GM18507 (cell line): Measurements from ENCODE around the gene SLC22A23.

Source experiments
- DNase-seq: peaks from one replicate; pipeline ENCODE4 v3.0.0; 2011; ENCODE audit warnings: low read depth; ENCODE audit not compliant: insufficient read length; ENCODE audit errors: extremely low spot score
- FAIRE-seq: peaks from 2 replicates; lab custom pipeline; 2011; peaks lifted over from hg19 to GRCh38; lab: Jason Lieb, UNC

SLC22A23 gene

DNA sequence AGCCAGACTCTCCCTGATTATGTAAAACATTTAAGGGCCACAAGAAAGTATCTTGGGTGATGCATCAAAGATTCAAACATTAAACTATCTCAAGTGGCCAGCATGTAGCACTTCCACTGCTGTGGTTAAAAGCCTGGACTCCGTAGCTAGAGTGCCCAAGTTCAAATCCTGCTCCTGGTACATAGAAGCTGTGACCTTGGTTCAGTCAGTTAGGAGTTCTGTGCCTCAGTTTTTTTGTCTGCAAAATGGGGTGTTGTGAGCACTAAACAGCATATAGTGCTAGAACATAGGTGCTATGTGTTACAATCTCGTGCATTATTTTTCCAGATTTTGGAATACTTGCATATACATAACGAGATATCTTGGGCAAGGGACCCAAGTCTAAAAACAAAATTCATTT is 129.4 kb downstream of the SLC22A23 start:
- FAIRE-seq (no peak), DNase-seq (no peak)

DNA sequence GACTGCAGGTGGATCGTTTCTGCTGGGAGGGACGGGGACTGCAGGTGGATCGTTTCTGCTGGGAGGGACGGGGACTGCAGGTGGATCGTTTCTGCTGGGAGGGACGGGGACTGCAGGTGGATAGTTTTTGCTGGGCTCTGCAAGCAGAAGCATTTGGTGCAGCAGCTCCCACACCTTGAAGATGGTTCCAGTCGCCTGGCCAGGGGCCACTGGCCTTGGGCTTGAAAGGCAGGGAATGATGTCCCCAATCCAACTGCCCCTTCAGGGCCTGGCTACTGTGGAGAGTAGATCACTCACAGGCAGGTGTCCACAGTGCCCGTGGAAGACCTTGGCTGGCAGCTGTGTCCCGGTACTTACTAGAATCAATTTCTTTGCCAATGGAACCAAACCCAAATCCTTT is 129.9 kb downstream of the SLC22A23 start:
- DNase-seq (no peak), FAIRE-seq (no peak)

DNA sequence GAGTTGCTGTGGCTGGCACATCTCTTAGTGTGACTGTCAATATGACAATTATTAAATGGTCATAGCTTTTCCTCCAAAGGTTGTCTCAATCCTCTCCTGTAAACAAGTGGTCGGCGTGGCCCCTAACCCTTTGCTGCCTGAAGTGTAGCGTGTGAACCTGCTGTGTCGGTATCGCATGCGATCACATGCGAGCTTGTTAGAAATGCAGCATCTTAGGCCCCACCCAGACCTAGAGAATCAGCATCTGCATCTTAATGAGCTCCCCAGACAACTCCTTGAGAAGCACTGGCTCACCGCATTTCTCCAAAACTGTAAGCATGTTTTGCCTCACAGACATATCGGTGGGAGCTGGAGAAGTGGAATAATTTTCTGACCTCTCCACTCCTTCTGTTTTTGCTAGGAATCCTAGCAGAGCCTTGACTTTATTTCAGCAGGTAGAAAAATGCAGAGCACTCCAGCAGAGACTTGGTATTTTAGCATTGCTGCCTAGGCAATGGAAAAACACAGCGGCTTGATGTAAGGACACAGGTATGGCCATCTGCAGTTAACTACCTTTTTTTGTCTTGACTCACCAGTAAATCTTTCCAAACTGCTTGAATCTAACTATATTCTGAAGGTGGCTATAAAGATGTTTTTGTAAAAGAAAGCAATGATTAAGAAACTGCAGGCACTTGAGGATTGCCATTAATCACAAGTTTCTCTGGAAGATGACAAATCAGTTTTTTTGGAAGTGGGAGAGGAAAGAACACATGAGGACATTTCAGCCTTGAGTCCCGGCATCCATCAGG is 130.5 kb downstream of the SLC22A23 start:
- DNase-seq: no peak
- no peak for FAIRE-seq

DNA sequence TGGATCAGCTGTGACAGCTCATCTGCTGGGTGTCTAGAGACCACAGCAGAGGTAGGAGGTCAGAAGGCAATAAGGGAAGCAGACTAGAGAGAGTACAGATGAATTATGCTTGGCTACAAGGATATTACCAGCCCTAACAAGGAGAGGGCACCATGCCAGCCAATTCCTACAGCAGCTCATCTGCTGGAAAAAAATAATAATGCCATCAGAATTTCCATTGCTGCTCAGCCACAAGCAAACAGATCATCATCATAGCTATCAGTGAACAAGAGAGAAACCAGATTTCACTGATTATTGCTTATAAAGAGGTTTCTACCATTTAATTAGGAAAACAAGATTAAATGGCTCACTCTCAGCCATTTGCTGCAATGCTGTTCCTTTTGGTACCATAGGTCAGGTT is 131.6 kb downstream of the SLC22A23 start:
- DNase-seq (no peak), FAIRE-seq (no peak)

DNA sequence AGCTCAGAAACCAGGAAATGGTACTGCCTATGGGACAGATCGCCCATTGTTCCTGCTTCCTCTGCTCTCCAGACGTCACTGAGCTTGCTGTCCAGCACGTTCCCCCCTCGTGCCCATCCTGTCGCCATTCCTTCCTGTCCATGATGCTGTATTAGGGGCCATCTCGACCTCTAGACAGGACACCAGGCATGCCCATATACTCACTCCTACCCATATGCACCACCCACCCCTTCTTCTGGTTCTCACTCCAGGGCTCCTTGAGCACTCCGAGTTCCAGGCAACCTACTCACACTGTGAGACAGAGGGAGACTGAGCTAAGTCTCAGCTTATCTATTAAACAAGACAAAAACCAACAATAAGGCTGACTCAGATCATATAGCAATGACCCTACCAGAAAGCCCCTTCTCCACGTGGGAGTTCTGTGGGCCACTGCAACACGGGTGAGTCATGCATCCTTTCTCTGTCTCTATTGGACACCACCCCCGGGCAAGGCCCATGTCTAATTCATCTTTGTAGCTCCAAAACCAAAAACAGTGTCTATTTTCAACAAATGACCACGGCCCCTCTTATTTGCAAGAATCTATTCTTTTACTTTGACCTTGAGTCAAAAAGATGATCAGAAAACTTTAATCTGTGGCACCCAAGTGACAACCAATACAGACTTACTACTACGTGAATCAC is 132.4 kb downstream of the SLC22A23 start:
- FAIRE-seq (no peak), DNase-seq (no peak)

DNA sequence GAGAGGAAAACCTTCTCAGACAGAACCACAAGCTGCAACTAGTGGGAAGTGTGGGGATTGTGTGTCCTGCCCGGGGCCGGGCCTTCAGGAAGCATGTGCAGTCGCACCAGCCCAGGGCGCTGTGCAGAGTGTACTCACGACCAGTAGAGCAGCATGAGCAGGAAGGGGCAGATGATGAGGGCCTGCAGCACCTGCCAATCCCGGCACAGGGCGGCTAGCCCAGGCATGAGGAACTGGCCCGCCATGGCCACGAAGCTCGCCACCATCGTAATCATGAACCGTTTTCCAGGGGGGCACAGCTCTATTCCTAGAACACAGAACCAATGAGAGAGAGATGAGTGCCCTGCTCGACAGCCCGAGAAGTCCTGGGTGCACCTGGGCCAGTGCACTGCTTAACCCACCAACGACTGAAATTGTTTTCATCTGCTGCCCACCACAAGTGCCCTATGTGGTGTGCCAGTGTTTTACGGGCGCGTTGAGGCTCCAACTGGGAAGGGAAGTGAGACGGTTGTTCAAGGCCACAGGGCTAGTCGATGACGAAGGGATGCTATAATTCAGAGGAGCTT is 133.1 kb downstream of the SLC22A23 start:
- DNase-seq: no peak
- FAIRE-seq: no peak

DNA sequence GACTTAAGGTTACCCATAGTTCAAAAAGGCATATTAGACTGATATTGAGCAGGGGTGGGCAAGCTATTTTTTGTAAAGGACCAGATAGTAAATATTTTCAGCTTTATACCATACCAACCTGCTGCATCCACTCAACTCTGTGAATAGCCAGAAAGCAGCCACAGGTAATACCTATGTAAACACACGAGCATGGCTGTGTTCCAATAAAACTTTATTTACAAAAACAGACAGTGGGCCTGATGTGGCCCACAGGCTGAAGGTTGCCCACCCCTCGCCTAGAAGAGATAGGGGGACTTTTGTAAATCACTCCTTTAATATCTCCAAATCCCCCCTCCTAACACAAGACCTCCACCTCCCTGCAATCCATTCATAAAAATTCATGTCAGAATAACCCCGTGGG is 133.7 kb downstream of the SLC22A23 start:
- DNase-seq: no peak
- no peak for FAIRE-seq

DNA sequence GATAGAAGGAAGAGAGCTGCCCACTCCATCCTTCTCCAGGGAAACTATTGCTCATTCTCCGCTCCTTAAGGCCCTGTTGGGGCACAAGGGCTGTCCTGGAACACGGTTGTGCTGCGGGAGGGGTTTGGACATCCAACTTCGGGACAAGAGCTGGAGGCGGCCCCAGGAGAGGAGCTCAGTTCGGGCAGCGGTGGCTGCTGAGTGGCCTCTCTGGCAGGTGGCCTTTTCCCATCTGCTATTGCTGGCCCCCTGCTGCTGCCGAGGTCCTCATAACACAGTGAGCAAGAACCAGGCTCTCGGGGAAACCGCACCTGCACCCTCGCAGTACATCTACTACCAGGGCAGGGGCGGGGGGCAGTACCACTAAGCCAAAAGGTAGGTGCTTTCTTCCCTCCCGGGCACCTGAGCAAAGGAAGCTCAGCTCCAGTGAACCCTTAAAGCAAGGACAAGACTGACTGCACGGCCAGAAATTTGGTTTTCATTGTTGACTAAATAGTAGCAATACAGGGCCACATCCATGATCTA is 134.4 kb downstream of the SLC22A23 start:
- DNase-seq (no peak), FAIRE-seq (no peak)

DNA sequence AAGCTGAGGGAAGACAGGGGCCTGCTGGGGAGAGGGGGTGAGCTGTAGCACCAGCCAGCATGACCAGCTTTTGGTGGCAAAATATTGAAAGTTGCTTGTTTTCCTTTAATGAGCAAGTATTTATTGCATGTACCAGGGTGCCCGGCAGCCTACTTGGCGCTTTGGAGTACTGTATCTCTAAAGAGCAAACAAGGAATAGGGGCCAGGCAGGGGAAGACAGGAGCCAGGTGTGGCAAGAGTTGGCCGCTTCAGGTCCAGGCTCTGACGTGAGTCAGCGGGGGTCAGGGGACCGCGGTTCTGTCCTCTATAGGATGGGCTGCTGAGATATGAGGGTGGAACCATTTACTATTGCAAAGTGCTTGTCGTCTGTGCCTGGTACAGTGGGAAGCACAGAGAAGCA is 135.0 kb downstream of the SLC22A23 start:
- FAIRE-seq: no peak
- DNase-seq: no peak

DNA sequence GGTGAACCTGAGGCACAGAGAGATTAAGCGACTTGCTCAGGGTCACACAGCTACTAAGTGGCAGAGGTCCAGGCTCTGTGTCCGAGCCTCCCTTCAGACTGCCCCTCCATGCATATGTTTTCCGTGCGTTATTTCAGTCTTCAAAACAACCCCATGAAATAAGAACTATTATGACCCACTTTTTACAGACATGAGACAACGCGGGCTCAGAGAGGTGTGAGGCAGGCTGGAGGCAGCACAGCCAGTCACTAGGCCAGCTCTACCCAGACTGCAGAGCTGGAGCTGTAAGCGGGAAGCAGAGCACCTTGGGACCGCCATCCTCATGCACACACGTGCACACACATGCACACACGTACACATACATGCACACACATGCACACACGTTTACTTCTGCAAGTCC is 135.8 kb downstream of the SLC22A23 start:
- no peak for FAIRE-seq
- DNase-seq: no peak

DNA sequence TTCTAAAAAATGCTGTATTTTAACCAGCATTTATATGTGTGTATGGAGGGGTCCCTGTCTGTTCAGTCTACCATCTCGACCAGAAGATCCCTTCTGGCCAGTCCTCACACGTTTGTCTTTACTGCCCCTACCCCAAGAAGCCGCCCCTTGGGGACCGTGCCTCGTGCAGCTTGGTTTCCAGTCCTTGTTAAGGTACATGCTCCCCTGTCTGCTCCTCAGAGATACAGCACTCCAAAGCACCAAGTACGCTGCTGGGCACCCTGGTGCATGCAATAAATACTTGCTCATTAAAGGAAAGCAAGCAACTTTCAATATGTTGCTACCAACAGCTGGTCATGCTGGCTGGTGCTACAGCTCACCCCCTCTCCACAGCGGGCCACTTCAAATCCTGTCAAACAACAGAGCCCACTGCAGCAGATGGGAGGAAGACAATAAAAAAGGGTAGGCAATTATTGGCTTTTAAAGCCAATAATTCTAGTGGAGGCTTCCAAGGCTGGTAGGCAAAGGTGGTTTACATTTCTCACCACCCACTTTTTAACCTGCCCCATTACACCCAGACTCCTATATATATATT is 136.5 kb downstream of the SLC22A23 start:
- no peak for FAIRE-seq
- DNase-seq: no peak

DNA sequence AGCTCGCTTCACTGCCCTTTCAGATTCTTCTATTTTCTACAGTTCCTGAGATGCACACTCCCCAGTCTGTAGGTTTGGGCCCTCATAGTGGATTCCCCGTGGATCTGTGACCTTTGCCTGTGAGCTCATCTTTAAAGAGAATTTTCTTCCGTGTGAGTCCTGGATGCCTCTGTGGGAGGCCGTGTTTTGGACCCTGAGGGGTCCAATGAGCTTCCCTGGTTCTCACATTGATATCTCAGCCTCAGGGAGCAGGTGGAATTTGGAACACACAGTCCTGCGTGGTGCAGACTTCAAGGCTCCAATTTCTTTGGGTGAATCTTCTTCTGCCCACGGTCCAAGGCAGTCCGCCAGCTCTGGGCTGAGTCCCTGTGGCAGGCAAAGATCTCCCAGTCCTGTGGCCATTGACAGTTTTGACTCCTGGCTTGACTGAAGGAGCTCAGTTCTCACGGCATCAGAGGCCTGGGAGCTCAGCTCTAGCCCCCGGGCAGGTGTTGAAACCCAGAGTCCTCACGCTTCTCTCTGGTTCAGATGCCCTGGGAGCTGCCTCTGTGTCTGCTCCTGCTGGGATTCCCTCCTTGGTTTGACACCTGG is 137.1 kb downstream of the SLC22A23 start:
- DNase-seq: no peak
- no peak for FAIRE-seq

DNA sequence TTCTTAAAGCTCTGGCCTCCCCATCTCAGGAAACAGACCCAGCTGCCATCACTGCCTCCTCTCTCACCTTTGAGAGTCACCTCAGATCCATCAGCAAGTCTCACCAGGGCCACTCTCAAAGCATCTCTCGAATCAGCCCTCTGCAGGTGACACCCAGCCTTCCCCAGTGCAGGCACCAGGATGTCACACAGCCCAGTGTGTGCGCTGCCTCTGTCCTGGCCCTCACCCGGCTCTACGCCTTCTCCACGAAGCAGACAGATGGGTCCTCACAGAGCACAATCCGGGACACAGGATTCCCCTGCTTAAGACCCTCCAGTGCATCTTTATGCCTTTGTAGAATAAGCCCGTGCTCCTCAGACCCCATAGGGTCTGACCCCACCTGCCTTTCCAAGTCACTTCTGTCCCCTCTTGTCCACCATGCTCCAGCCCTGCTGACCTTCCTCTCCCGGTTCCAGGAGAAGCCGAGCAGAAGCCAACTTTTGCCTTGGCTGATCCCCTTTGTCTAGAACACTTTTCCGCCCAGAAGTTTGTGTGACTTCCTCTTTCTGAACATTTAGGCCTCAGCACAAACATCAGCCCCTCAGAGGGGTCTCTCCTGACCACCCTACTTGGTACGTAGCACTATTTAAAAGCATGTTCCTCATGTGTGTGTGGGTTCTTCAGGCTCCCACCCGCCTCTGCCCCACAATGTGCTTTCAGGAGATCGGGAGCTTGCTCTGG is 137.9 kb downstream of the SLC22A23 start:
- DNase-seq: no peak
- FAIRE-seq: no peak

DNA sequence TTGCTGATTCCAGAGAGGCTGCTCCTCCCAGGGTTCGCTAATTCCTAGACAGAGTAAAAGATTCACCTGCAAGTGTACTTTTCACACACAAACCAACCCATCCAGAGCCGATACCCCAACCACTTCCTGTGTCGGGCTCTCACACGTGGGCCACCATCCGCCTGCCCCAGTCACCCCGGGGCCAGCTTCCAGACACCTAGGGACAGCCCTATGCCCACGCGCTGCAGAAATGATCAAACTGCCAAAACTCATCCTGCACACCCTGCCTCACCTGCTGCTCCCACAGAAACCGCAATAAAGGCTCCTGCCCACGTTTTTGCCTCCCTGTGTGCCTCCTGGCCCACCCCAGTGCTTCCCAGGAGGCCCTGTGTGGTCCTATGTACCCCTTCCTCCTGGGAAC is 138.6 kb downstream of the SLC22A23 start:
- FAIRE-seq: no peak
- DNase-seq: no peak

DNA sequence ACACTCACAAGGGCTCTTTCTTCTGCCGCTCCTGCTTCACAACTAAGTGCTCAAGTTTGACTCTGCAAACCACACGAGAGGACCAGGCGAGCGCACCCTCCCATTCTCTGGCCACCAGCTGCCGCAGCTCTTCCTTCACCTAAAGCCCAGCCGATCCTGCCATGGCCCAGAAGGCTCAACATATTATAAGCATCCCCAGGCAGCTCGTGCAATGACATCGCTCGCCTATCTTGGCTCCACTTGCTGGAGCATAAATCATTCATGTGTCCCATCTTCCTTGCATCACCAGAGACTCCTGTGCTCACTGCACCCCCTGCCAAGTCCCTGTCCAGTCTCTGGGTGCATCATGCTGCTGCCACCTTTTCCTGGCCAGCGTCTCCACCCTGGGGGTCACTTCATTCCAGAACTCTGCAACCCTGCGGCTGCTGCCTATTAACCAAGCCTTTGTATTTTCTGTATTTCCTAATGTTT is 139.1 kb downstream of the SLC22A23 start:
- DNase-seq: no peak
- no peak for FAIRE-seq

DNA sequence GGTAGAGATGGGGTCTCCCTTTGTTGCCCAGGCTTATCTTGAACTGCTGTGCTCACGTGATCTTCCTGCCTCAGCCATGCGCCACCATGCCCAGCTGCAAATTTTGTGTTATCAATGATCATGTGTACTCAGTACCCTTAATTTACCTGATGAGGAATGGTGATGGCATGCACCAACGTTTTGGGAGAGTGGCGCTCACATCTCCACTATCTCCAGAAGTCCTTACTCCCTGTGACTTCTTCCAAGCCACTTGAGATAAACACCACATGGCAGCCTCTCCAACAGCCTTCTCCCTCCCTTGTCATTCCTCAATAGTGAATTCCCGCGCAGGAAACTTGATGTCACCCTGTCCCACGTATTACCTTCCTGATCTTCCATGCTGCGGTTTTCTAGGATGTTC is 140.0 kb downstream of the SLC22A23 start:
- no peak for FAIRE-seq

DNA sequence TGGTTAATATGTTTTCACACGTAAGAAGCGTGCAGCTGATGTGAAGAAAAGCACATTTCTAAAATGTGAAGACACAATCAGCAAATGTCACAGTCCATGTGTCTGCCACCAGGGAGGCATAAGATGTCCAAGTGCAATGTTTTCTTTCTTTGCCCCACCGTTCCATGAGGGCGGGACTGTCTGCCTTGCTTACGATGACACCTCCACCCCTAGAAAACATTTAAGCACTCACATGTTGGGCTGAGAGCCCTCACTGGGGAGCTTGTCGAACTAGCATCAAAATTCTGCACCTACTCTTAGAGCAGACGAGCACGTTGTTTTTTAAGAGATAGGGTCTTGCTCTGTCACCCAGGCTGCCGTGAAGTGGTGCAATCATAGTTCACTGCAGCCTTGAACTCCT is 140.5 kb downstream of the SLC22A23 start:
- FAIRE-seq: no peak
- no peak for DNase-seq

More for the DNA sequence above, 140.0 kb downstream of the SLC22A23 start:
- no peak for DNase-seq

DNA sequence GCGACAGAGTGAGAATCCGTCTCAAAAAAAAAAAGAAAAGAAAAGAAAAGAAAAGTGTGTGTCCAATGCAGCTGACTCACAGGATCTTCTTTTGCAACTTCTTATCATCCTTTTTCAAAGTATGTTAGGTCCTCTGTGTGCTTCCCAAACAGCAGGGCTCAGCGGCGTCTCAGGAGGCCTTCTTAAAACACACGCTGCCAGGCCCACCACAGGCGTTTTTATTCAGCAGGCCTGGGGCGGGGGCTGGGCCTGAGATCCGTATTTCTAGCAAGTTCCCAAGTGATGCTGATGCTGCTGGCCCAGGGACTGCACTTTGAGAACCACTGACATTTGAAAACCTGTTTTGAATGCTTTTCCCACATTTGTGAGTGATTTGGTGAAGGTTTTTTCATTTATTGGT is 141.0 kb downstream of the SLC22A23 start:
- no peak for DNase-seq

More for the DNA sequence above, 141.0 kb downstream of the SLC22A23 start:
- no peak for FAIRE-seq
